ENCODE measurements around the gene LSAMP.

DNA sequence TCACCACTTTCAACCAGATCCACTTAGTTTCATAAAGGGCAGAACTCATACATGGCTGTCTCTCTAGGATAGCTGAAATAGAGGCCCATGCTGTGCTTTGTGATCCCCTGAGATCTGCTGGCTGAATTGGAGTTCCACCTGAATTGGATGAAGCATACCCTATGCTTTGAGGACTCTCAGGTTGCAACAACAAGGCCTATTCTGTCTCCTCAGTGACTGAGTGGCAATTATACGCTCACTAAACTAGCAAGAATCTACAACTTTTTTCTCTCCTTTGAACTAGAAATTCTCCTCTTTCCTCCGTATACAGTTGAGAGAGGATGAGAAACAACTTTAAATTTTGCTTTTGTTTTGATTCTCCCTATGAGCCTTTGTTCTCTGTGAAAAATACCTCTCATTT is 348.7 kb downstream of the LSAMP start:
- no peak for TF ChIP-seq EZH2 (IDR thresholded peaks at IDR 0.05; ENCODE audit: borderline replicate concordance, insufficient read depth, low read depth, low read length, poor library complexity, severe bottlenecking)
- TF ChIP-seq, protein P1, sequence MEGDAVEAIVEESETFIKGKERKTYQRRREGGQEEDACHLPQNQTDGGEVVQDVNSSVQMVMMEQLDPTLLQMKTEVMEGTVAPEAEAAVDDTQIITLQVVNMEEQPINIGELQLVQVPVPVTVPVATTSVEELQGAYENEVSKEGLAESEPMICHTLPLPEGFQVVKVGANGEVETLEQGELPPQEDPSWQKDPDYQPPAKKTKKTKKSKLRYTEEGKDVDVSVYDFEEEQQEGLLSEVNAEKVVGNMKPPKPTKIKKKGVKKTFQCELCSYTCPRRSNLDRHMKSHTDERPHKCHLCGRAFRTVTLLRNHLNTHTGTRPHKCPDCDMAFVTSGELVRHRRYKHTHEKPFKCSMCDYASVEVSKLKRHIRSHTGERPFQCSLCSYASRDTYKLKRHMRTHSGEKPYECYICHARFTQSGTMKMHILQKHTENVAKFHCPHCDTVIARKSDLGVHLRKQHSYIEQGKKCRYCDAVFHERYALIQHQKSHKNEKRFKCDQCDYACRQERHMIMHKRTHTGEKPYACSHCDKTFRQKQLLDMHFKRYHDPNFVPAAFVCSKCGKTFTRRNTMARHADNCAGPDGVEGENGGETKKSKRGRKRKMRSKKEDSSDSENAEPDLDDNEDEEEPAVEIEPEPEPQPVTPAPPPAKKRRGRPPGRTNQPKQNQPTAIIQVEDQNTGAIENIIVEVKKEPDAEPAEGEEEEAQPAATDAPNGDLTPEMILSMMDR (IDR thresholded peaks at IDR 0.05): no peak
